Esophagus muscularis mucosa (tissue), 4 donors: ENCODE measurements around the gene ZNF83. TPM values are rescaled to one million over a fixed set of nuclear protein-coding genes. Genes with fewer than 3 reads are reported as not detected.

Source experiments
- DNase-seq: peaks from one replicate; pipeline ENCODE4 v3.0.0-alpha.2; 2017; ENCODE audit errors: extremely low spot score
- H3K27ac ChIP-seq, 4 donors: fragments of 200-600 bp; sonication (generic); replicated peaks in 1 of 4; 1 replicate in 3 of 4; 2 replicates in 1 of 4; pipeline ENCODE4 v1.5.1; 2016 to 2019; ENCODE audit warnings: mild to moderate bottlenecking in 1 of 4
- H3K27me3 ChIP-seq, 4 donors: fragments of 200-600 bp; sonication (generic); one replicate each; pipeline versions ENCODE4 v1.5.1 to v1.6.0; 2016 to 2019
- H3K36me3 ChIP-seq, 4 donors: fragments of 200-600 bp; sonication (generic); one replicate each; pipeline ENCODE4 v1.5.1; 2016 to 2019
- H3K4me1 ChIP-seq, 4 donors: fragments of 200-600 bp; sonication (generic); one replicate each; pipeline ENCODE4 v1.5.1; 2016 to 2019
- H3K4me3 ChIP-seq, 4 donors: fragments of 200-600 bp; sonication (generic); 1 replicate in 2 of 4; 2 replicates in 2 of 4; pipeline ENCODE4 v1.5.1; 2016 to 2019; ENCODE audit warnings: mild to moderate bottlenecking in 4 of 4, moderate library complexity in 1 of 4
- H3K9me3 ChIP-seq, 4 donors: fragments of 200-600 bp; sonication (generic); 1 replicate in 3 of 4; 2 replicates in 1 of 4; pipeline ENCODE4 v1.5.1; 2016 to 2019
- CTCF ChIP-seq, 3 experiments: fragments of 200-600 bp in 2 of 3; fragments of 450-650 bp in 1 of 3; sonication (generic) in 2 of 3; IDR thresholded peaks; one replicate each; pipeline ENCODE4 v1.5.1; 2017 to 2019; ENCODE audit warnings: antibody characterized with exemption in 3 of 3, mild to moderate bottlenecking in 2 of 3, moderate library complexity in 1 of 3
- EP300 ChIP-seq: sonication (generic); formaldehyde crosslinking; IDR thresholded peaks from one replicate; pipeline ENCODE4 v1.6.1; 2017; ENCODE audit warnings: antibody characterized with exemption
- POLR2A ChIP-seq: fragments of 450-650 bp; IDR thresholded peaks from one replicate; pipeline ENCODE4 v1.6.1; 2017; ENCODE audit warnings: antibody characterized with exemption, moderate library complexity, mild to moderate bottlenecking, low read depth
- POLR2AphosphoS5 ChIP-seq, 2 donors: sonication (generic); formaldehyde crosslinking; IDR thresholded peaks; one replicate each; pipeline ENCODE4 v1.6.1; 2017; ENCODE audit warnings: antibody characterized with exemption in 2 of 2
- WGBS: methylation state at CpG from one replicate; pipeline ENCODE4 v1.1.5; 2018; 5-methylcytosine and 5-hydroxymethylcytosine counted together
- intact Hi-C: fragments of 100-400 bp; cut with DNase I; formaldehyde crosslinking; loops from one replicate; pipeline ENCODE4 v1.15.1; 2023
- total RNA-seq, 4 donors: library from RNA; depleted of rRNA; stranded (reverse); fragments of >200 nt; gene quantifications; one replicate each; pipeline versions ENCODE4 v1.1.0 to v1.2.1, GENCODE V29; 2016

The ZNF83 gene
- total RNA-seq, 4 donors from 2014 or later = 29.7 to 55.6 (median 34.1) TPM

- Histone ChIP-seq H3K4me3 (no peak overlapping the region), H3K4me1 (peaks cover 0 to 6% (median 0%) of the 10 kb centered on the region in 4 donors), H3K36me3 (peaks cover 1 to 23% (median 9%) of the 10 kb centered on the region in 4 donors), H3K27me3 (no peaks in the 10 kb centered on the region), H3K27ac (no peak overlapping the region), H3K9me3 (no peaks in the 10 kb centered on the region)
- TF ChIP-seq POLR2A (no peak), CTCF (IDR thresholded peaks at IDR 0.05) (no peak), EP300 (no peak), POLR2AphosphoS5 (IDR thresholded peaks at IDR 0.05) (no peak)
- 96% methylated on average over 6 of the region's 6 CpGs for WGBS
- no peak for DNase-seq
- intact Hi-C loops = no loop called here
Measured at GRCh38 chr19:52665529-52665928, 27.4 kb upstream of the ZNF83 start.

- 91% methylated on average over 4 of the region's 4 CpGs for WGBS
- peaks cover 6 to 28% (median 14%) of the 10 kb centered on the region in 4 donors for H3K36me3 ChIP-seq
Measured at GRCh38 chr19:52665027-52665426, 26.9 kb upstream of the ZNF83 start.

GRCh38 chr19:52664461-52664860, 26.3 kb upstream of the ZNF83 start:
- Histone ChIP-seq H3K4me1 (peaks cover 0 to 6% (median 0%) of the 10 kb centered on the region in 4 donors), H3K27ac (no peak overlapping the region), H3K9me3 (no peaks in the 10 kb centered on the region), H3K36me3 (peaks cover 10 to 31% (median 20%) of the 10 kb centered on the region in 4 donors), H3K4me3 (no peak overlapping the region), H3K27me3 (no peaks in the 10 kb centered on the region)
- intact Hi-C loops = no loop called here
- WGBS = 79% methylated on average over 5 of the region's 5 CpGs
- TF ChIP-seq POLR2AphosphoS5 (IDR thresholded peaks at IDR 0.05) (no peak), EP300 (no peak), POLR2A (no peak), CTCF (IDR thresholded peaks at IDR 0.05) (no peak)
- DNase-seq = no peak

More at GRCh38 chr19:52665027-52665426, 26.9 kb upstream of the ZNF83 start:
- no peak overlapping the region for H3K4me3 ChIP-seq
- H3K9me3 ChIP-seq = no peaks in the 10 kb centered on the region
- no peak overlapping the region for H3K27ac ChIP-seq
- intact Hi-C loops = no loop called here
- DNase-seq = no peak
- H3K4me1 ChIP-seq = peaks cover 0 to 6% (median 0%) of the 10 kb centered on the region in 4 donors
- H3K27me3 ChIP-seq = no peaks in the 10 kb centered on the region
- TF ChIP-seq CTCF (IDR thresholded peaks at IDR 0.05) (no peak), POLR2A (no peak), POLR2AphosphoS5 (IDR thresholded peaks at IDR 0.05) (no peak), EP300 (no peak)

GRCh38 chr19:52662631-52663030, 24.5 kb upstream of the ZNF83 start:
- H3K4me3 ChIP-seq = no peak overlapping the region
- no peak overlapping the region for H3K27ac ChIP-seq
- H3K4me1 ChIP-seq = peaks cover 0 to 6% (median 0%) of the 10 kb centered on the region in 4 donors
- H3K9me3 ChIP-seq = no peaks in the 10 kb centered on the region
- H3K27me3 ChIP-seq = no peaks in the 10 kb centered on the region
- intact Hi-C loops = no loop called here
- 82% methylated on average over 3 of the region's 3 CpGs for whole genome bisulfite sequencing
- H3K36me3 ChIP-seq = peaks cover 21 to 45% (median 32%) of the 10 kb centered on the region in 4 donors
- DNase-seq = no peak
- TF ChIP-seq EP300 = no peak
- TF ChIP-seq POLR2AphosphoS5 (IDR thresholded peaks at IDR 0.05) = no peak
- no peak for TF ChIP-seq POLR2A
- TF ChIP-seq CTCF (IDR thresholded peaks at IDR 0.05) = no peak

- no peak for DNase-seq
- H3K36me3 ChIP-seq = peaks cover 21 to 59% (median 42%) of the 10 kb centered on the region in 4 donors
- H3K27ac ChIP-seq = no peak overlapping the region
- peaks cover 0 to 6% (median 0%) of the 10 kb centered on the region in 4 donors for H3K4me1 ChIP-seq
- WGBS = 83% methylated on average over 3 of the region's 3 CpGs
- H3K27me3 ChIP-seq = no peaks in the 10 kb centered on the region
- H3K9me3 ChIP-seq = no peaks in the 10 kb centered on the region
- H3K4me3 ChIP-seq = no peak overlapping the region
- intact Hi-C loops = no loop called here
- TF ChIP-seq POLR2AphosphoS5 (IDR thresholded peaks at IDR 0.05) = no peak
- no peak for TF ChIP-seq EP300
- no peak for TF ChIP-seq POLR2A
- TF ChIP-seq CTCF (IDR thresholded peaks at IDR 0.05) = no peak
Measured at GRCh38 chr19:52660981-52661380, 22.8 kb upstream of the ZNF83 start.
